Adrenal gland (tissue), 12 donors: Measurements from ENCODE around the gene CDC42BPG. TPM values are rescaled to one million over a fixed set of nuclear protein-coding genes. Genes with fewer than 3 reads are reported as not detected.

Experiments used
- DNase-seq, 7 donors: peaks; one replicate each; pipeline ENCODE4 v3.0.0-alpha.2; 2019 to 2020
- H3K27ac ChIP-seq, 5 donors: fragments of 200-600 bp; sonication (generic) in 4 of 5; 1 replicate in 3 of 5; 2 replicates in 2 of 5; pipeline versions ENCODE4 v1.5.1 to v1.8.0; 2016 to 2020; ENCODE audit warnings: mild to moderate bottlenecking in 1 of 5
- H3K27me3 ChIP-seq: fragments of 200-600 bp; 2 replicates; pipeline ENCODE4 v1.8.0; 2021
- H3K36me3 ChIP-seq, 2 donors: fragments of 200-600 bp; replicated peaks in 1 of 2; 1 replicate in 1 of 2; 2 replicates in 1 of 2; pipeline versions ENCODE4 v1.5.1 to v1.8.0; 2018 to 2022
- H3K4me1 ChIP-seq, 2 donors: fragments of 200-600 bp; replicated peaks in 1 of 2; 1 replicate in 1 of 2; 2 replicates in 1 of 2; pipeline versions ENCODE4 v1.5.1 to v1.8.0; 2018 to 2021
- H3K4me3 ChIP-seq, 4 donors: fragments of 200-600 bp; sonication (generic) in 3 of 4; one replicate each; pipeline ENCODE4 v1.5.1; 2016 to 2018
- H3K9me3 ChIP-seq, 3 donors: fragments of 200-600 bp; sonication (generic) in 1 of 3; replicated peaks in 1 of 3; 1 replicate in 2 of 3; 2 replicates in 1 of 3; pipeline versions ENCODE4 v1.5.1 to v1.8.0; 2016 to 2021
- CTCF ChIP-seq, 6 experiments: fragments of 450-650 bp in 4 of 6; fragments of 200-600 bp in 2 of 6; sonication (generic) in 1 of 6; IDR thresholded peaks; 1 replicate in 5 of 6; 2 replicates in 1 of 6; pipeline versions ENCODE4 v1.5.1 to v1.8.0; 2016 to 2021; ENCODE audit warnings: antibody characterized with exemption in 6 of 6, mild to moderate bottlenecking in 2 of 6, moderate library complexity in 1 of 6
- POLR2A ChIP-seq, 2 donors: fragments of 450-650 bp; IDR thresholded peaks; one replicate each; pipeline ENCODE4 v1.6.1; 2017; ENCODE audit warnings: antibody characterized with exemption in 2 of 2, mild to moderate bottlenecking in 2 of 2, moderate library complexity in 1 of 2
- WGBS, 4 donors: extraction: QIAGEN DNeasy Blood & Tissue Kit in 2 of 4; methylation state at CpG; one replicate each; pipeline versions ENCODE4 v1.1.5 to v1.1.7; 2013 to 2017; 5-methylcytosine and 5-hydroxymethylcytosine counted together
- intact Hi-C, 2 donors: fragments of 100-400 bp; cut with DNase I; formaldehyde crosslinking; loops; one replicate each; pipeline versions ENCODE4 v1.14.1 to v1.15.0; 2022 to 2023
- polyA plus RNA-seq, 3 donors: library from polyadenylated mRNA; stranded (reverse); fragments of 200-250 nt in 2 of 3; fragments of 350-450 nt in 1 of 3; fragmentation: Illumina TruSeq in 1 of 3; extraction: RNeasy Lipid Tissue Mini Kit (QIAGEN cat#74804) in 1 of 3; gene quantifications; one replicate each; pipeline ENCODE4 v1.2.3, GENCODE V29; 2013 to 2014
- total RNA-seq, 9 donors: library from RNA; depleted of rRNA in 4 of 9; stranded (reverse); fragments of >200 nt in 4 of 9; fragments of 120-200 nt in 1 of 9; fragmentation: NEBNext Ultra II Directional in 1 of 9; extraction: Animal tissue kit (Norgen Biotek cat#: 25700) in 1 of 9; gene quantifications; one replicate each; pipeline versions ENCODE4 v1.1.0 to v1.2.4, GENCODE V29; 2013 to 2023
- donor health status: healthy with polysubstance abuse.
- donor health status: Bipolar disorder and iron deficiency.
- donor health status: DM: yes; HTN: yes; CAD: no.
- donor health status: DM: no; HTN: no; CAD: no.
- donor health status: DM: no; HTN: no; CAD: no.
- donor health status: DM: yes; HTN: yes; CAD: no.

Gene CDC42BPG
- total and polyA plus RNA-seq, 12 donors = 3.1 to 12.9 (median 6.7) TPM

- Histone ChIP-seq H3K36me3 (peaks cover 0 to 27% of the 10 kb centered on the region in 2 donors), H3K9me3 (no peaks in the 10 kb centered on the region), H3K27me3 (no peaks in the 10 kb centered on the region), H3K4me1 (peaks cover 24 to 56% of the 10 kb centered on the region in 2 donors), H3K27ac (peak overlapping the region; percentile 1 to 88 (median 62)), H3K4me3 (peak overlapping the region in 1 of 4 donors; percentile 93)
- no peak for TF ChIP-seq POLR2A (IDR thresholded peaks at IDR 0.05)
- TF ChIP-seq CTCF (IDR thresholded peaks at IDR 0.05) = no peak
- 47 to 66% (median 54%) methylated on average over 9 to 11 of the region's 11 CpGs for WGBS, 4 donors
- intact Hi-C loops = no loop called here
- no peak for DNase-seq
These were observed 31.8 kb upstream of the CDC42BPG start for GRCh38 chr11:64876229-64876750.

- H3K27ac ChIP-seq = peak overlapping the region in 3 of 5 donors; percentile 62 to 88 (median 69)
These were observed 31.1 kb upstream of the CDC42BPG start for GRCh38 chr11:64875369-64876228.

GRCh38 chr11:64874308-64875240 is 30.1 kb upstream of the CDC42BPG start:
- TF ChIP-seq POLR2A (IDR thresholded peaks at IDR 0.05) (no peak), CTCF (IDR thresholded peaks at IDR 0.05) (no peak)
- Histone ChIP-seq H3K4me3 (no peak overlapping the region), H3K36me3 (peaks cover 0 to 31% of the 10 kb centered on the region in 2 donors), H3K9me3 (no peaks in the 10 kb centered on the region), H3K4me1 (peaks cover 35 to 67% of the 10 kb centered on the region in 2 donors), H3K27ac (peak overlapping the region in 1 of 5 donors; percentile 0), H3K27me3 (no peaks in the 10 kb centered on the region)
- intact Hi-C loops = no loop called here
- peak in 1 of 7 donors; percentile 53 for DNase-seq
- 84 to 88% (median 85%) methylated on average over 28 to 29 of the region's 29 CpGs for WGBS, 4 donors

More at GRCh38 chr11:64875369-64876228, 31.1 kb upstream of the CDC42BPG start:
- Histone ChIP-seq H3K4me1 (peaks cover 30 to 63% of the 10 kb centered on the region in 2 donors), H3K4me3 (no peak overlapping the region), H3K36me3 (peaks cover 0 to 31% of the 10 kb centered on the region in 2 donors), H3K9me3 (no peaks in the 10 kb centered on the region), H3K27me3 (no peaks in the 10 kb centered on the region)
- peak in 2 of 7 donors; percentile 34 to 47 for DNase-seq
- 73 to 81% (median 76%) methylated on average over 15 to 17 of the region's 17 CpGs for WGBS, 4 donors
- TF ChIP-seq POLR2A (IDR thresholded peaks at IDR 0.05) = no peak
- no peak for TF ChIP-seq CTCF (IDR thresholded peaks at IDR 0.05)
- intact Hi-C loops = no loop called here
